Astrocyte of the spinal cord (primary cell): Measurements from ENCODE around the gene IL18RAP.

Experiments
- DNase-seq: peaks from one replicate; pipeline ENCODE4 v3.0.0; 2011; ENCODE audit warnings: low read depth, low spot score
- H3K4me3 ChIP-seq: 2 replicates; pipeline ENCODE4 v1.5.1; 2011; ENCODE audit warnings: low read depth, mild to moderate bottlenecking, low read length, moderate library complexity
- in situ Hi-C: cut with HindIII; loops from 2 replicates; pipeline ENCODE4 v1.10.0; 2017; ENCODE audit warnings: low sequenced_read_pairs
- TF ChIP-seq, protein P1 (sequence below): IDR thresholded peaks from 2 replicates; pipeline ENCODE4 v1.5.1; 2012; ENCODE audit warnings: low read depth, mild to moderate bottlenecking, low read length, inconsistent platforms

IL18RAP gene

DNA sequence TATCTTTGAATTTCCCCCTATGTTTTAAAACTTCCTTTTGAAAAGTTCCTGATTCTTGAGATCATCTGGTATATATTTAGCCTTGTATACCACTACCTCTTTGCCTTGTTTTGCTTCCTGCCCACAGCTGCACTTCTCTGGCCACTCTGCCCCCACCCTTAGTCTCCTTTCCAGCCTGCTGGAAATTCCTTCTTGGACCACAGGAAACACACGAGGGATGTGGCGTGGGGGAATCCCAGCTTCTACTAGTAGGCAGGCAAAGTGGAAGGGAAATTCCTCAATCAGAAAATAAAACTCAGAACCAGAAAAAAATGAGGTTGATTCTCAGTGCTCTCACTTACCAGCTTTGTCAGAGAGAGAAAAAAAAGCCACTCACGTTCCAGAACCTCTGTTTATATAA is 13.4 kb downstream of the IL18RAP start:
- TF ChIP-seq, protein P1, sequence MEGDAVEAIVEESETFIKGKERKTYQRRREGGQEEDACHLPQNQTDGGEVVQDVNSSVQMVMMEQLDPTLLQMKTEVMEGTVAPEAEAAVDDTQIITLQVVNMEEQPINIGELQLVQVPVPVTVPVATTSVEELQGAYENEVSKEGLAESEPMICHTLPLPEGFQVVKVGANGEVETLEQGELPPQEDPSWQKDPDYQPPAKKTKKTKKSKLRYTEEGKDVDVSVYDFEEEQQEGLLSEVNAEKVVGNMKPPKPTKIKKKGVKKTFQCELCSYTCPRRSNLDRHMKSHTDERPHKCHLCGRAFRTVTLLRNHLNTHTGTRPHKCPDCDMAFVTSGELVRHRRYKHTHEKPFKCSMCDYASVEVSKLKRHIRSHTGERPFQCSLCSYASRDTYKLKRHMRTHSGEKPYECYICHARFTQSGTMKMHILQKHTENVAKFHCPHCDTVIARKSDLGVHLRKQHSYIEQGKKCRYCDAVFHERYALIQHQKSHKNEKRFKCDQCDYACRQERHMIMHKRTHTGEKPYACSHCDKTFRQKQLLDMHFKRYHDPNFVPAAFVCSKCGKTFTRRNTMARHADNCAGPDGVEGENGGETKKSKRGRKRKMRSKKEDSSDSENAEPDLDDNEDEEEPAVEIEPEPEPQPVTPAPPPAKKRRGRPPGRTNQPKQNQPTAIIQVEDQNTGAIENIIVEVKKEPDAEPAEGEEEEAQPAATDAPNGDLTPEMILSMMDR, result no peak
- no peak overlapping the region for H3K4me3 ChIP-seq
- in situ Hi-C loops, result no loop called here
- peak; percentile 56 for DNase-seq

DNA sequence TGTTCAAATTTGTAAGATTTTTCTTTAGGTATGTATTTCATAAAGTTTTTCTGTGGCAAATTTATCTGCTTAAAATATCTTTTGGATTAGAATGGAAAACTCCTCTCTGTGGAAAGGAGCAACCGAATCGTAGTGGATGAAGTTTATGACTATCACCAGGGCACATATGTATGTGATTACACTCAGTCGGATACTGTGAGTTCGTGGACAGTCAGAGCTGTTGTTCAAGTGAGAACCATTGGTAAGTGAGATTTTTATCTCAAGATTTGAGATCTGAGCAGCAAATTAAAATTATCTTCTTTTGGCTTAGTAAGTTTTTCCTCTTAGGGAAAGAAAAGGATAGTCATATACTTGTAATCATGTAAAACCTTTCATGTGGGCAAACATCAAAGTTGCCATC is 14.2 kb downstream of the IL18RAP start:
- H3K4me3 ChIP-seq, result no peak overlapping the region
- no peak for DNase-seq
- in situ Hi-C loops, result no loop called here
- TF ChIP-seq, protein P1, result no peak

DNA sequence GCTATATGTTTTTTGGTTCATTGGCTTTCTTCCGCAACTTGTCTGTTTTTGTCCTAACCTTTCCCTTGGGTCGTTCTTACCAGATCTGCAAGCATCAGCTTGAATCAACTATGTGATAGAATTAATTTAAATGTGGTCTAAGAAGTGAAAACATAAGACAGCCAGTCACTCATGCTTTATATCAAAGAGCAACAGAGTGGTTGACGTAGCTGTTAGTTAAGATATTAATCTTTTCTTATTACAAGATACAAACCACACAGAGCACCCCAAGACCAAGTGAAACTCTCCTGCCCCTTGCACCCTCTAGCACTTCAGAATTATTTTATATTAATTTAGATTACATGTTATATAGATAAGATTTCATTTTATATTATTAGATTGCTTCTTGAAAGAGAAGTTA is 15.2 kb downstream of the IL18RAP start:
- DNase-seq, result no peak
- TF ChIP-seq, protein P1, result no peak
- in situ Hi-C loops, result no loop called here
- no peak overlapping the region for H3K4me3 ChIP-seq

DNA sequence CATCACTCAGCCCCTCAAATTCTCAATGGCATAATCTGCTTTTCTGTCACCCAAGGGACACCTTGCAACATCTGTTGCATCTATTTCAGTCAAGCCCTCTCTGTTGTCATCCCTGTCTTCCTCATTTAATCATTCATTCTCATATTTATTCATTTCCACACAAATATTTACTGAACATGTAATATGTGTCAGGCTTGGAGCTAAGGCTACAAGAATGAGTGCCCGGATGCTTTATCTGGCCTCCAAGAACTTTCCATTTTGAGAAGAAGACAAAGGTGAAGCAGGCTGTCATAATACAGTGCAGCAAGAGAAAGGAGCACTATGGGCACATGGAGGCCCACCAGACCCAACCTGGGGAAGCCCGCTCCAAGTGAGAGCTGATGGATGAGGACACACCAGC is 15.6 kb downstream of the IL18RAP start:
- in situ Hi-C loops, result no loop called here
- H3K4me3 ChIP-seq, result no peak overlapping the region
- DNase-seq, result no peak
- TF ChIP-seq, protein P1, result no peak

DNA sequence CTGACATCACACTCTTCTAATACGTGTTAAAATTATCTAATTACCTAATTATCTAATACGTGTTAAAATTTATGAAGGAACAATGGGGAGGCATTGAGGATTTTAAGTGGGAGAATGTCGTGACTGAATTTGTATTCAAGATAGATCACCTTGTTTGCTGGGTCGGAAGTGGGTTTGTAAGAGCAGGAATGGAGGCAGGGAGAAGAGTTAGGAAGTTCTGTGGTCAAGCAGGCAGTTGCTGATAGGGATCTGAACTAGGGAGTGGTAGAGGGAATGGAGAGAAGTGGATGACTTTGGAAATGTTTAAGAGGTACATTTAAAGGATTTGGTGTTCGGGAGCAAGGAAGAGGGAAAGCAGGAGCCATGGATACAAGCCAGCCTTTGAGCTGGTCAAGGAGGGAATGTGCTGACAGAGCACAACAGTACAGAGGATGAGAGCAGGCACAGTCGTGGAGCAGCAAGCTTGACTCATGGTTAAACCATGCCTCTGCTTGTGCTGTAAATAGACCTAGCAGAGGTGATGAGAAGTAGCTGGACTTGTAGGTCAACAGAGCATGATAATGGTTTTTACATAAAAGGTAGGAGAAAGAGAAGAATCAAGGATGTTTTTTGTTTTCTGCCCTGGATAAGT is 16.2 kb downstream of the IL18RAP start:
- peak; percentile 66 for DNase-seq
- H3K4me3 ChIP-seq, result no peak overlapping the region
- in situ Hi-C loops, result no loop called here
- TF ChIP-seq, protein P1, result no peak

DNA sequence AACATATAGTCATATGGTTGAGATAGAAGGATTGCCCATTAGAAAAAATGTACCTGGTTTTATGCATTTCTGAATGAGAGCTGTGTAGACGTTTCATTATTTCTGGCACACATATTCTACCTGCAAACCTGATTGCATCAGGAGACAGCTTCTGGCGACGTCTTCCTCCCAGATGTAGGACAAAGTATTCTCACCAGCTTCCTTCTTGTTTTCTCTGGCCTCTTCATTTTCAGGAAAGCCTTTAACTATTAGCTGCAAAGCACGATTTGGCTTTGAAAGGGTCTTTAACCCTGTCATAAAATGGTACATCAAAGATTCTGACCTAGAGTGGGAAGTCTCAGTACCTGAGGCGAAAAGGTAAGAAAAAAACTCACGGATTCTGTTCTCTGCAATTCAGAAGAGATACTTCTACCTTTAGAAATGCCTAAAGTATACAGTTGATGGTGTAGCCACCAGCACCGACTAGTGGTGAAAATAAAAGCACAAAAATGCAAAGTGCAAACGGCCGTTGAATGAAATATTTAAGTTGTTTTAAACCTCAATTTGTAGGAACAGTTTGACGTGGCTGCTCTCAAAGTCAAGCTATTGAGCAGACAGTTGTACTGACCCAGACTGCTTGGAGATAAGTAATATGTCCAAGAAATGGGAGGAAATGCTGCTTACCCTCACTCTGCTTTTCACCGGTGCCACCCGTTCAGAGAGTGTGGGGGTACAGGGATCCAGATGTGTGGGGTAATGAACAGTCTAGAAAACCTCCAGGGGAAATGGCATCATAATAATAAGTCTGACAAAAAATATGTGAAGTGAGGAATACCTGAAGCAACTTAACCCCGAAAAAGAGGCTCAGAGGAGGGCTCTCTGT is 20.2 kb downstream of the IL18RAP start:
- in situ Hi-C loops, result no loop called here
- peak; percentile 34 for DNase-seq
- H3K4me3 ChIP-seq, result no peak overlapping the region
- TF ChIP-seq, protein P1, result peak; percentile 78
